ENCODE measurements around the gene DUSP9. TPM values are rescaled to one million over a fixed set of nuclear protein-coding genes. Genes with fewer than 3 reads are reported as not detected.

The DUSP9 gene
- total RNA-seq, 4 donors from 2014 or later: not detected

GRCh38 chrX:153657161-153657560 lies 10.2 kb downstream of the DUSP9 start:
- in situ Hi-C loops (cut with MboI; ENCODE audit: low sequenced_read_pairs in 4 of 4): loop anchor here in 1 of 4 donors (25.0 kb wide), 1 partner anchor 695 kb away; no protein-coding TSS in a partner anchor
- H3K27me3 ChIP-seq: peaks cover 0 to 22% (median 0%) of the 10 kb centered on the region in 3 donors
- no peaks in the 10 kb centered on the region for H3K4me1 ChIP-seq
- TF ChIP-seq CTCF (IDR thresholded peaks at IDR 0.05 in 4 of 5, conservative IDR thresholded peaks at IDR 0.05 in 1 of 5) (no peak), POLR2A (IDR thresholded peaks at IDR 0.05) (no peak)
- H3K27ac ChIP-seq: no peak overlapping the region
- intact Hi-C loops (cut with DNase I; ENCODE audit: low total_unique reads): no loop called here
- no peaks in the 10 kb centered on the region for H3K36me3 ChIP-seq
- DNase-seq (no peak), ATAC-seq (no peak)
- H3K9me3 ChIP-seq: no peaks in the 10 kb centered on the region
- no peak overlapping the region for H3K4me3 ChIP-seq

- Histone ChIP-seq H3K9me3 (no peaks in the 10 kb centered on the region), H3K27me3 (peaks cover 0 to 25% (median 6%) of the 10 kb centered on the region in 3 donors), H3K36me3 (no peaks in the 10 kb centered on the region), H3K4me1 (no peaks in the 10 kb centered on the region), H3K27ac (no peak overlapping the region), H3K4me3 (no peak overlapping the region)
- intact Hi-C loops (cut with DNase I; ENCODE audit: low total_unique reads) (no loop called here), in situ Hi-C loops (cut with MboI; ENCODE audit: low sequenced_read_pairs in 4 of 4) (loop anchor here in 1 of 4 donors (25.0 kb wide), 1 partner anchor 697 kb away; no protein-coding TSS in a partner anchor)
- no peak for DNase-seq
- TF ChIP-seq POLR2A (IDR thresholded peaks at IDR 0.05) (no peak), CTCF (IDR thresholded peaks at IDR 0.05 in 4 of 5, conservative IDR thresholded peaks at IDR 0.05 in 1 of 5) (no peak)
- ATAC-seq: no peak
Observed at GRCh38 chrX:153659268-153659667, 12.3 kb downstream of the DUSP9 start.

- in situ Hi-C loops (cut with MboI; ENCODE audit: low sequenced_read_pairs in 4 of 4): loop anchor here (10.0 to 25.0 kb wide), 3 partner anchors 107 to 700 kb away; no protein-coding TSS in a partner anchor
- DNase-seq (peak; percentile 6 to 38), ATAC-seq (no peak)
- TF ChIP-seq CTCF (IDR thresholded peaks at IDR 0.05 in 4 of 5, conservative IDR thresholded peaks at IDR 0.05 in 1 of 5): peak in 2 of 5 experiments; percentile 31 to 57
- no peak for TF ChIP-seq POLR2A (IDR thresholded peaks at IDR 0.05)
- Histone ChIP-seq H3K27ac (no peak overlapping the region), H3K27me3 (peaks cover 0 to 31% (median 6%) of the 10 kb centered on the region in 3 donors), H3K9me3 (no peaks in the 10 kb centered on the region), H3K4me1 (no peaks in the 10 kb centered on the region), H3K4me3 (no peak overlapping the region), H3K36me3 (no peaks in the 10 kb centered on the region)
- intact Hi-C loops (cut with DNase I; ENCODE audit: low total_unique reads): loop anchor here (10.0 kb wide), 1 partner anchor 707 kb away; no protein-coding TSS in a partner anchor
Observed at GRCh38 chrX:153662266-153662665, 15.3 kb downstream of the DUSP9 start.

GRCh38 chrX:153665726-153666306 lies 18.8 kb downstream of the DUSP9 start:
- peaks cover 0 to 5% of the 10 kb centered on the region in 2 donors for H3K4me1 ChIP-seq
- no peak overlapping the region for H3K4me3 ChIP-seq
- H3K27me3 ChIP-seq: peaks cover 0 to 21% (median 6%) of the 10 kb centered on the region in 3 donors
- in situ Hi-C loops (cut with MboI; ENCODE audit: low sequenced_read_pairs in 4 of 4): loop anchor here (5.0 to 25.0 kb wide), 4 partner anchors 109 to 704 kb away; no protein-coding TSS in a partner anchor
- no peaks in the 10 kb centered on the region for H3K9me3 ChIP-seq
- H3K36me3 ChIP-seq: no peaks in the 10 kb centered on the region
- TF ChIP-seq CTCF (IDR thresholded peaks at IDR 0.05 in 4 of 5, conservative IDR thresholded peaks at IDR 0.05 in 1 of 5) (no peak), POLR2A (IDR thresholded peaks at IDR 0.05) (no peak)
- ATAC-seq (no peak), DNase-seq (no peak)
- intact Hi-C loops (cut with DNase I; ENCODE audit: low total_unique reads): loop anchor here (10.0 kb wide), 1 partner anchor 711 kb away; no protein-coding TSS in a partner anchor
- H3K27ac ChIP-seq: no peak overlapping the region
